Measurements from ENCODE around the gene MAPK12.

DNA sequence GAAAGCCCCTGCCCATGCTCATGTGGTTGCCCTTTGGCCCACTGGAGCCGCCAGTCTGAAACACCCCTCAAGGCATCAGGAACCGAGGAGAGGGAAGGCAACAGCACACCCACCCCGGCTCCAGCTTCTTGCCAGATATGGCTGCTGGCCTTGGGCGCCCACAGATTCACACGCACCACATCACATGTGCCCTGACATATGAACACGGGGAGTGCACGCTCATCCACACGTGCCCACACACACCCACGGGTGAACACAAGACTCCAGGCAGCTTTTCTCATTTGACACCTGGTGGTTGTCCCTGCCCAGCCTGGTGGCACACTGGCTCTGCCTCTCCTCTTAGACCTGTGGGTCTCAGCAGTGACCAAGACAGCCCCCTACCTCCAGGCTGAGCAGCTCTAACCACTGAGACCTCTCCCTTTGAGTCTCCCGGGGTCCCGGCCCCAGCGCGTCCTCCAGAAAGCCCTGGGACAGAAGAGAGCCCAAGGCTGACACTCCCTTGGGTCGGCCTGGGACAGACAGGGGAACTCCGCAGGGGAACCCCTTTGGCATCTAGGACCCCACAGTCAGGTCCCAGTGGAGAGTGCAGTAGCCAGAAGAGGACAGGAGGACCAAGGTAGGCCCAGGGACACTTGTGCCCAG lies 2.7 kb upstream of the MAPK12 start:
- TF ChIP-seq POLR2AphosphoS5 (IDR thresholded peaks at IDR 0.05) (no peak), CTCF (IDR thresholded peaks at IDR 0.05 in 8 of 11, conservative IDR thresholded peaks at IDR 0.05 in 3 of 11) (no peak)
